Fibroblast of lung (primary cell): Measurements from ENCODE around the gene SLC26A1.

Source experiments
- CTCF ChIP-seq, 2 donors: IDR thresholded peaks in 1 of 2; conservative IDR thresholded peaks in 1 of 2; 1 replicate in 1 of 2; 2 replicates in 1 of 2; pipeline ENCODE4 v1.5.1; 2011 to 2012; ENCODE audit warnings: low read length in 2 of 2, control low read depth in 1 of 2, inconsistent platforms in 1 of 2, low read depth in 1 of 2, mild to moderate bottlenecking in 1 of 2
- EZH2 ChIP-seq: IDR thresholded peaks from 2 replicates; pipeline ENCODE4 v1.5.1; 2012; ENCODE audit warnings: low read length, control low read depth, mild to moderate bottlenecking; ENCODE audit errors: missing control alignments

GRCh38 chr4:1023895-1024740 is 30.9 kb upstream of the SLC26A1 start:
- no peak for TF ChIP-seq CTCF (conservative IDR thresholded peaks at IDR 0.05 in 1 of 2, IDR thresholded peaks at IDR 0.05 in 1 of 2; ENCODE audit: low read depth in 1 of 2, low read length in 2 of 2)
- TF ChIP-seq EZH2, result no peak
